NCI-H128 (cell line): ENCODE data around the gene SLC26A1.
"Not testable (repeated sequence)": the region's sequence is repeated elsewhere in the genome, so short reads cannot be mapped to it uniquely, and the experiment has no call there.

Experiments used
- DNase-seq: peaks from one replicate; lab custom pipeline; 2025; ENCODE audit not compliant: unreplicated experiment; lab: John Stamatoyannopoulos, UW

SLC26A1 gene

DNA sequence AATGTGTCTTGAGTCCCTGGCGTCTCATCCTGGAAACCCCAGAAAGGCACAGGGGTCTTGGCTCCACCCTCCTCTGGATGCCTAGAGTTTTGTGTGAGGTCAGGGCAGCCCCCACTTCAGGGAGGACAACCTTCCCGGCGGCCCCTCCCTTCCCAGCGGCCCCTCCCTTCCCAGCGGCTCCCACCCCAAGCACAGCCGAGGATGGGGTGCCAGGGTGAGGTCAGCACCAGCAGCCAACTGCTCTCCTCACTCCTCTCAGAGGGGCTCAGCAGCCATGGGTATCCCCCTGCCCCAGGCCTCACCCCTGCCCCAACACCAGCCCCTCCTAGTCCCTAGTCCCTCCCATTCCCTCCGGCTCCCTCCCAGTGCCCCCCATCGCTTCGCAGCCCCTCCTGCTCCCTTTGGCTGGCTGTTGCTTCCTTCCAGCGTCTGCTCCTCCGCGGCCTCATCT lies 37.2 kb downstream of the SLC26A1 start:
- no peak for DNase-seq

DNA sequence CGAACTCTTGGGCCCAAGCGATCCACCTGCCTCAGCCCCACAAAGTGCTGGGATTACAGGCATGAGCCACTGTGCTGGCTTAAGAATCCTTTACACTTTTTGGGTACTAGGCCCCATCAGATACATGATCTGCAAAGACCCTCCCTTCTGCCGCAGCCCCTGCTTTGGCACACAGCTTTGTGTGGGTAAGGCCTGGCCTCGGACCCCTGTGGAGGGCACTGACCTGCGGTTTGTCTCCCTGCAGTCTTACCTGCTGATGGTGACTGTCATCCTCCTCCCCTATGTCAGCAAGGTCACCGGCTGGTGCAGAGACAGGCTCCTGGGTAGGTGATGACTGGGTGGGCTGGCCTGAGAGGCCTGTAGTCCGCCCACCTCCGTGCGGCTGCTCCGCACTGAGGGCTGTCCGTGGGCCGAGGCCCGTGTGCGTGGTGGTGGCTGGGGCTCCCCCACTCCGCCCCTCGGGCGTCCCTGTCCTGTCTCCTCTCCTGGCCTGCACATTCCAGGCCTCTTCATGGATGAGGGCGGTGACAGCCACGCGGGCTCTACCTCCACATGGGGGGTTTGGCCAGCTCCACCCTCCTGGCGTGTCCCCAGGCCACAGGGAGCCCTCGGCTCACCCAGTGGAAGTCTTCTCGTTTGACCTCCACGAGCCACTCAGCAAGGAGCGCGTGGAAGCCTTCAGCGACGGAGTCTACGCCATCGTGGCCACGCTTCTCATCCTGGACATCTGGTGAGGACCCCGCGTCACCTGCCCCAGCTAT lies 37.9 kb downstream of the SLC26A1 start:
- DNase-seq, result no peak

DNA sequence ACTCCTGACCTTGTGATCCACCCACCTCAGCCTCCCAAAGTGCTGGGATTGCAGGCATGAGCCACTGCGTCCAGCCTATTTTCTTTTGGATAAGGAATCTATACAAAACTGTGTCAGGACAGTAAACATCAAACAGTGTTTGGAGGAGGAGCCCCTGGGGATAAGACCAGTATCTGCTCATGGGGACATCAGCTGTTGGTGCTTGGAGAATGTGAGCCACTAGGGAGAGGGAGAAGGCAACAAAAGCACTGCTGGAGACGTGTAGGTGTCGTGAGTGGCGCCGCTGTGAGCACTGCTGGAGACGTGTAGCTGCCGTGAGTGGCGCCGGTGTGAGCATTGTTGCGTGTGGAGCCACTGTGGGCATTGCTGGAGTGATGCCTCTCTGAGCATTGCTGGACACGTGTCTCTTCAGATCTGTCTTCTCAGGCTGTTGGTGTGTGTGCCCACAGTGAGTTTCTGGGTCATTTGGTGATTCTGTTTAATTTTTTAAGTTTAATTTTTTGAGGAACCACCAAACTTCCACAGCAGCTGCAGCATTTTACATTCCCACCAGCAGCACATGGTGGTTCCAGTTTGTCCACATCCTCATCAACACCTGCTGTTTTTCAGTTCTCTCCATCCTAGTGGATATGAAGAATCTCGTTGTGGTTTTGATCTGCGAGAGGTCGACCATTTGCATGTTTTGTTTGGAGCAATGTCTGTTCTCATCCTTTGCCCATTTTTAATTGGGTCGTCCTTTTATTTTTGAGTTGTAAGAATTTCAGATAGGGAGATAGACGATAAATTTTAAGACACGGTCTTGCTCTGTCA lies 38.8 kb downstream of the SLC26A1 start:
- DNase-seq, result no peak

- DNase-seq, result no peak
Observed at GRCh38 chr4:953574-953915, 39.7 kb downstream of the SLC26A1 start.

GRCh38 chr4:952881-953573 lies 40.2 kb downstream of the SLC26A1 start:
- no peak for DNase-seq

- DNase-seq, result no peak
Observed at GRCh38 chr4:951594-952468, 41.4 kb downstream of the SLC26A1 start.

- DNase-seq, result no peak
Observed at GRCh38 chr4:951186-951585, 42.0 kb downstream of the SLC26A1 start.

- no peak for DNase-seq
Observed at GRCh38 chr4:950136-951020, 42.8 kb downstream of the SLC26A1 start.

DNA sequence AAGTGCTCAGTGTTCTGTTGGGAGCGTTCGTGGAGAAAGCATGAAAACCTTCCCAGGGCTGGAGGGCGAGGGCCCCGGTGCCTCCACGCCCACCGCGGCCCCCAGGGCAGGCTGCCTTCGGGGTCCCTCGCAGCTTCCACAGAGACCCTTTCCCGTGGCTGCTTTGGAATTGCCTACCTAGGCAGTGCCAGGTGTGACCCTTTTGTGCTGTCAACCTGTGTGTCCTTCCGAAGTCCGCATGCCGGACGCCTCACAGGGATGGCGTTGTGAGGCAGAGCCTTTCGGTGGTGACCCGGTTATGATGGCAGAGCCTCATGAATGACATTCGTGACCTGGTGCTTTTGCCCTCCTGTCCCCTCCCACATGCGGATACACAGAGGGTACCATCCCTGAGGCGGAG lies 43.5 kb downstream of the SLC26A1 start:
- DNase-seq, result no peak

- no peak for DNase-seq
Observed at GRCh38 chr4:948936-949300, 44.3 kb downstream of the SLC26A1 start.

GRCh38 chr4:948101-948935 lies 44.9 kb downstream of the SLC26A1 start:
- DNase-seq, result no peak

- no peak for DNase-seq
Observed at GRCh38 chr4:947491-947971, 45.7 kb downstream of the SLC26A1 start.

DNA sequence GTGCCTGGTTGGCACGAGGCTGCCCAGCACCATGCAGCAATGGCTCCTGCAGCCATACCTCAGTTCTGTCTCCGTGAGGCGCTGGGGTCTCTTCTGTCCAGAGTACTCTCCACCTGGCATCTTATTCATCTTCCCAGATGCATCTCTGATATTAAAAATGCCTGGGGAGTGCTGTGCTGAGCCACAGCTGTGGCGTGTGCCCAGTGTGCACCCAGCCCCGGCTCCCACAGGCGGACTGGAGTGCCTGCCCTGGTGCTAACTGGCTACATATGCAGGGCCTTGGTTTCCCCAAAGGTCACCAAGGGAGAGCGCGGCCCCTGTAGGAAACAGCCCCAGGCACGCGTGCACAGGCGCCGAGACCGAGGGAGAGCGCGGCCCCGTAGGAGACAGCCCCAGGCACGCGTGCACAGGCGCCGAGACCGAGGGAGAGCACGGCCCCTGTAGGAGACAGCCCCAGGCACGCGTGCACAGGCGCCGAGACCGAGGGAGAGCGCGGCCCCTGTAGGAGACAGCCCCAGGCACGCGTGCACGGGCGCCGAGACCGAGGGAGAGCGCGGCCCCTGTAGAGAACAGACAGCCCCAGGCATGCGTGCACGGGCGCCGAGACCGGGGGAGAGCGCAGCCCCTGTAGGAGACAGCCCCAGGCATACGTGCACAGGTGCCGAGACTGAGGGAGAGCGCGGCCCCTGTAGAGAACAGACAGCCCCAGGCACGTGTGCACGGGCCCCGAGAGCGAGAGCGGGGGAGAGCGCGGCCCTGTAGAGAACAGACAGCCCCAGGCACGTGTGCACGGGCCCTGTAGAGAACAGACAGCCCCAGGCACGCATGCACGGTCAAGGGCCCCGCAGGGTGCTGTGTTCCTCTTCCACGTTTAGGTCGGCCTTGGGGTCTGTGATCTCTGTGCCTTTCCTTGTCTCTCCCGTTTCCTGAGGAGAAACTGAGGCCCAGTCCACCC lies 46.4 kb downstream of the SLC26A1 start:
- DNase-seq, result no peak

GRCh38 chr4:946103-946450 lies 47.1 kb downstream of the SLC26A1 start:
- no peak for DNase-seq

DNA sequence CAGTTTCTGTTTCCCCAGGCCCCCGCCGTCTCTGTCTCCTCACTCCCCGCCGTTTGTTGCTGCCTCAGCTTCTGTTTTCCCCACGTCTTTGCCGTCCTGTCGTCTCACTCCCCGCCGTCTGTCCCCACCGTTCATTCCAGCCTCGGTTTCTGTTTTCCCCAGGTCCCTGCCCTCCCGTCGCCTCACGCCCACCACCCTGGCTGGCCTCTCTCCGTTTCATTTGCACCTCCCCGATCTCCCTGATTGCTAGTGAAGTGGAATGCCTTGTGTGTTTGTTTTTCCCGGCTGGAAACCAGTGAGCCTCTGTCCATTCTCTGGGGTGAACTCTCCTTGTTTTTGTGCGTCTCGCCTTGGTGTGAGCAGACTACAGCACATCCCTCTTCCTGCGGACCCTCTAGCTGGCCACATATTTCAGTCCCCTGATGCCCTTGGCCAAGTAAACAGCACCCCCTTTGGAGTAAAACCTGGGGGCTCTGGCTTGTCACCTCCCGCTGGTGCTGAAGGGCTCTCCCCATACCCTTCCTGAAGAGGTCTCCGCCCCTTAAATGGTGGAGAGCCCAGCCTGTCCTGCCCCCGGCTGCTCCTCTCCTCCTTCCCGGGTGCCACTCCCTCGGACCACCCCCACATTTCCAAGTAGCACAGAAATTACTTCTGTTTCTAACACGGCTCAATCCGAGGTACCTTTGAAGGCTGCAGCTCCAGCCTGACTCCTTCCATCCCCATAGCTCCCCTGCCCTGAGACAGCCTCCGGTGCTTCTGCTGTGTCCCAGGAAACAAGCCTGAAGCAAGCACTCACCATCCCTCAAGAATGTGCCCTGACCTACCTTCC lies 47.7 kb downstream of the SLC26A1 start:
- no peak for DNase-seq

DNA sequence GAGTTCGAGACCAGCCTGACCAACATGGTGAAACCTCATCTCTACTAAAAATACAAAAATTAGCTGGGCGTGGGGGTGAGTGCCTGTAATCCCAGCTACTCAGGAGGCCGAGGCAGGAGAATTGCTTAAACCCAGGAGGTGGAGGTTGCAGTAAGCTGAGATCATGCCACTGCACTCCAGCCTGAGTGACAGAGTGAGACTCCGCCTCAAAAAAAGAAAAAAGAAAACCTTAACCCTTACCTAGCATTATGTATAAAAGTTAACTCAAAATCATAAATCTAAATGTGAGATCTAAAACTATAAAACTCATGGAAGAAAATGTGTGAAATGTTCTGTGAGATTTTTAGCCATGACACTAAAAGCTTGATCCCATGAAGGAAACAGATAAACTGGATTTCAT lies 53.7 kb downstream of the SLC26A1 start:
- DNase-seq, result not testable (repeated sequence)
